Activated T-cell treated with anti-CD3 and anti-CD28 coated beads for 1 hour (primary cell): ENCODE data around the gene MAP3K20.
"Not testable (repeated sequence)": the region's sequence is repeated elsewhere in the genome, so short reads cannot be mapped to it uniquely, and the experiment has no call there.

Experiments
- DNase-seq: peaks from one replicate; pipeline ENCODE4 v3.0.0-alpha.2; 2020; ENCODE audit warnings: low read depth

The MAP3K20 gene

DNA sequence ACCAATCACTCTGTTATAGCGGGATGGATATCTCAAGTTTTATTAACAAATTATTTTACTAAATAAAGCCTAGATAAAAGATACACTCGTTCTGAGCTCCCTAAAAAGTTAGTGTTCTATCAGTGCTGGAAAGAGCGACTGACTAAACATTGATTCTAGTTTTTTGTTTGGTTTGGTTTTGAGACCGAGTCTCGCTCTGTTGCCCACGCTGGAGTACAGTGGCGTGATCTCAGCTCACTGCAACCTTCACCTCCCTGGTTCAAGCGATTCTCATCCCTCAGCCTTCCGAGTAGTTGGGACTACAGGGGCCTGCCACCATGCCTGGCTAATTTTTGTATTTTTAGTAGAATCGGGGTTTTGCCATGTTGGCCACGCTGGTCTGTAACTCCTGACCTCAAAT lies 205.2 kb downstream of the MAP3K20 start:
- no peak for DNase-seq

DNA sequence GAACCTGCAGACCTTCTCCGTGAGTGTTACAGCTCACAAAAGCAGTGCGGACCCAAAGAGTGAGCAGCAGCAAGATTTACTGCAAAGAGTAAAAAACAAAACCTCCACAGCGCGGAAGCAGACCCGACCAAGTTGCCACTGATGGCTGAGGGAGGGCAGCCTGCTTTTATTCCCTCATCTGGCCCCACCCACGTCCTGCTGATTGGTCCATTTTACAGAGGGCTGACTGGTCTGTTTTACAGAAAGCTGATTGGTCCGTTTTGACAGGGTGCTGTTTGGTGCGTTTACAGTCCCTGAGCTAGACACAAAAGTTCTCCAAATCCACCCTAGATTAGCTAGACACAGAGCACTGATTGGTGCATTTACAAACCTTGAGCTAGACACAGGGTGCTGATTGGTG lies 206.3 kb downstream of the MAP3K20 start:
- not testable (repeated sequence) for DNase-seq

DNA sequence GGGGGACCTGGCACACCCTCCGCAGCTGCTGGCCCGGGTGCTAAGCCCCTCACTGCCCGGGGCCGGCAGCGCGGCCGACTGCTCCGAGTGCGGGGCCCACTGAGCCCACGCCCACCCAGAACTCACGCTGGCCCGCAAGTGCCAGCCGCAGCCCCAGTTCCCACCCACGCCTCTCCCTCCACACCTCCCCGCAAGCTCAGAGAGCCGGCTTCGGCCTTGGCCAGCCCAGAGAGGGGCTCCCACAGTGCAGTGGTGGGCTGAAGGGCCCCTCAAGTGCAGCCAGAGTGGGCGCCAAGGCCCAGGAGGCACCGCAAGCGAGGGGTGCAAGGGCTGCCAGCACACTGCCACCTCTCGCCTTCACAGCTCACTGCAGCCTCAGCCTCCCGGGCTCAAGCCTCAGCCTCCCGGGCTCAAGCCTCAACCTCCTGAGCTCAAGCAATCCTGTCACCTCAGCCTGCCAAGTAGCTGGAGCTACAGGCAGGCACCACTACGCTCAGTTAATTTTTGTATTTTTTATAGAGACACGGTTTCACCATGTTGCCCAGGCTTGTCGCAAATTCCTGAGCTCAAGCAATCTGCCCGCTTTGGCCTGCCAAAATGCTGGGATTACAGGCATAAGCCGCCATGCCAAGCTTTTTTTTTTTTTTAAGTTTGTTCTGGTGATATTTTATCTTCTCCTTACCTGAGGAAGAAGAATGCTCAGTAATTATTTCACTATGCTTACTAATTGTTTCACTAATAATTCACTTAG lies 207.3 kb downstream of the MAP3K20 start:
- no peak for DNase-seq

DNA sequence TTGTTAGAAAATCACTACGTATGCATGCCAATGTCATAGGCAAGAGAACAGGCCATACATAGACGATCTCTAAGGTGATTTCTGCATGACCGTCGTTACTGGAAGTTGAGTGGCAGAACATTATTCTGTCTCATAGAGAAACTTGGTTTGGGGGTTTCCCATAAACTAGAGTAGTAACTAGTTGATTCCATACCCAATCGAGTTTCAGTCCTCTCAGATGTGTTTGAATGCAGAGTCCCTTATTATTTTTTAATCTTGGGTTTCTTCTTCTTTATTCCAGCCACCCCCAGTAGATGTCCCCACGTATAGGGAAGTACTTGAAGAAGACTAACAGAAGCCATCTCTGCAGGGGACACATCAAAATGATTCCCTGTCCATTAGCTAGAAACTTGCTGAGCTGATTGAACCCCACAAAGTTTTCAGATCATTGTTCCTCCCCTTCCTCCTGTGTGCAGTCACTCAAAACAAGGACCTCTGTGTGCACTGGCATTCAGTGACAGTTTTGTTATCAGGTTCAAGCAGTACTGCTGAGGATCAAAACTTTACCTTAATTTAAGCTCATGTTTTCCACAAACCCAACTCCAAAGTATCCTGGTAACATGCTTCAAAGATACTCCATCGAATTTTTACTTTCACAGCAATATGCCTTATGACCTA lies 210.6 kb downstream of the MAP3K20 start:
- no peak for DNase-seq

DNA sequence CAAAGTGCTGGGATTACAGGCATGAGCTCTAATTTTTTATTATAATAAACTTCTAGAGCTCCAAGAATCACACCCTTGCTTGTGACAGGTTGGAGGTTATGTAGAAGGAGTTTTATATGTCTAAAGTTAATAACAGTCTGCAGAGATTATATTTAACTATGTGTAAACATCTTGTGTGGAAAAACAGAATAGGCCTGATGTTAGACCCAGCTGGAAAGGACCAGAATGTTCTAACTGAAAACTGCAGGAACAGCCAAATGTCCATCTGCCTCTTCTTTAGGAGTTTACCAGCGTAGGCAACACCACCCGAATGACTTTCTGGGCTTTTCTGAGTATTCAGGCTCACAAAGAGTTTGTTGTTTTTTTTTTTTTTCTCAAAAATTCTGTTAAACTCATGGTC lies 211.9 kb downstream of the MAP3K20 start:
- DNase-seq: no peak

DNA sequence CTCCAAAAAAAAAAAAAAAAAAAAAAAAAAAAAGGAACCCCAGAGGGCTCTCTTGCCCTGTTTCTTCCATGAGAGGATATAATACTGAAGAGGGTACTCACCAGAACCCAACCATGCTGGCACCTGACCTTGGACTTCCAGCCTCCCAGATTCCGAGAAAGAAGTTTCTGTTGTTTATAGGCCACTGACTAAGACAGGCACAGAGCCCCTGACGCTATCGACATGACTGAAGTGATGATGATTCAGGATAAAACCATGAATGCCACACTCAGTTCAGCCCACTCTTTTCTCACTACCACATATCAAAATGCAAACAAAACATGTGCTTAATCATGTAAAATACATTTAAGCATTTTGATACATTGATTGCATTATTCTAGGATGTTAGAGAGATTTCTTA lies 212.9 kb downstream of the MAP3K20 start:
- DNase-seq: no peak

DNA sequence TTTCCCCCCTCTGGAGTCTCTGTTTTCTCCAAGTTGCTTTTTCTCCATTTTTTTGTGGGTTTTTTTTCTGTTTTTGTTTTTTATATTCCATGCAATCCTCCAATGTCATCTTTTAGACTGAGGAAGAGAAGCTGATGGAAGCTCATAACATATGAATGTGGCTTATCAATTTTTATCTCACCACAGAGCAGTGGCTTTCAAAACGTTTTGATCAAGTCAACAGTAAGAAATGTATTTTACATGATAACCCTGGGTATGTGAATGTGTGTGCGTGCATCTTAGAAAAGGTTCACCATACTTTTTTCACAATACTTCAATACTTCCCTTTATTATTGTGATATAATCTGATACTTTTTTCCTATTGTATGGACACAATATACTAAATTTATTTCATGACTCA lies 214.4 kb downstream of the MAP3K20 start:
- DNase-seq: no peak

DNA sequence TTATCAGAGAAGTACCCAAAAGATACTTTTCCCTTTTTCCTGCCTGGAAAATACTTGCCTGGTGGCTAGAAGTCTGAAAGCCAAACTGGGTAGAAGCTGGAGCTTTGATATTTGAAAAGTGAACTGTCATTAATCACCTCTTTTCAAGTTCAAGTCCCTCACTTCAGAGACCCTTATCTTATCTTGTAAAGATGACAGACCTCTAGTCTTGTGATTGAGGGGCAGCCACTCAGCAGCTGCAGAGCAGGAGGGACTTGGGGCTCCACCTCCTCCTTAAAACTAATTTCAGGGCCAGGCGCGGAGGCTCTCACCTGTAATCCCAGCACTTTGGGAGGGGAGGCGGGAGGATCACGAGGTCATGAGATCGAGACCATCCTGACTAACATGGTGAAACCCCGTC lies 214.9 kb downstream of the MAP3K20 start:
- DNase-seq: no peak

DNA sequence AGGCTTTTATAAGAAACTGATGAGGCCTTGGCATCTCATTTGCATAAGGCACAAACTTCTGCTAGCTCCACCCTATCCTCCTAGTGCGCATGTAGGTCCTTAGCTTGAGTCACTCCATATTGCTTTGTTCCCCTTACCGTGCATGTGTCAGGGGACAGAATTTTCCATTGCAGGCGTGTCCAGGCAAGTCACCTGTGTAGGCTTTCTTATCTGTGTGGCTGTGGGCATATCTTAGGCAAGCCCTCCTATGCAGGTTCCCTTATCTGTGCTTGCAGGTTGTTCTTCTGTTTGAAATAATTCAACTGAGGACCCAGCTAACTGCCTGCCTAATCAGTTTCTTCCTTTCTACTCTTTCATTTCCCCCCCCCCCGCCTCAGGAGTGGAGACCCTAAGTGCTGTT lies 215.8 kb downstream of the MAP3K20 start:
- DNase-seq: no peak

DNA sequence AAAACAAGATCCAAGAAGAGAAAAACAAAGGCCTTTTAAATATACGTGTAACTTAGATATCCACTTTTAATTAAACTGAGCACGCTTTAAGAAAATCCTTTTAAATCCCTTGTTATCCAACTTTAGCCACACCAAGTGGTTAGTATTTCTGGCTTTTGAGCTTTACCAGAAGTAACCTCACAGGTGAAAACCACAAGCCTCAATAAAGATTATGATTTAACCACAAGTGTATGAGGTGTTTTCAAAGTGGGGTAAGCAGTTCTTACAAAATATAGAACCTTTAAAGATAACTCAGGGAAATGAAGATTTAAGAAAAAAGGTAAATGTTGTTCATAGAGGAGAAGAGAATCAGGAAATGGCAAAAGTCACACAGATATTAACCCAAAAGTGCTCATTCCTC lies 220.6 kb downstream of the MAP3K20 start:
- no peak for DNase-seq

DNA sequence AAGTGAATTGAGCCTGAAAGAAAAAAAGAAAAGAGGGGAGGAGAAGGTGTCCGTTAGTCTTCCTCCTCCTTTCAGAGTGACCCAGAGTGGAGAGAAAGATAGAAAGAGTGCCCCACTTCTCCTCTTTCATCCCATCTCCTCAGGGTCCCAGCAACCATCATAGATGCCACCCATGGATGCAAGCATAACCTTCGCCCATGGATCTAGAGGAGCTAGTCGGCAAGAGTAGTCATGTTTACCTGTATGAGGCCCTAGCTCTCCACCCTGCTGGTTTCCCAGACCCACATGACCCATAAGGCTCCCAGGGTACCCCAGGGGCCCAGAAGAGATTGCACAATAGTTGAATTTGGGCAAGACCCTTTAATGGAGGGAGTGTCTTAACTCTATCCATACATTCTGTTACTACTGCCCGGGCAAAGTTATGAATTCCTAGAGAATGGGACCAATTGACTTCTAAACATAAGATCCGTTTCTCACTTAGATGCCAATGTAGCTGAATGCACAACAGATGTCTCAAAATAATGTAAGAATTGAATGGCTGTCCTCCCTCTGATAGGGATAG lies 223.0 kb downstream of the MAP3K20 start:
- DNase-seq: no peak

DNA sequence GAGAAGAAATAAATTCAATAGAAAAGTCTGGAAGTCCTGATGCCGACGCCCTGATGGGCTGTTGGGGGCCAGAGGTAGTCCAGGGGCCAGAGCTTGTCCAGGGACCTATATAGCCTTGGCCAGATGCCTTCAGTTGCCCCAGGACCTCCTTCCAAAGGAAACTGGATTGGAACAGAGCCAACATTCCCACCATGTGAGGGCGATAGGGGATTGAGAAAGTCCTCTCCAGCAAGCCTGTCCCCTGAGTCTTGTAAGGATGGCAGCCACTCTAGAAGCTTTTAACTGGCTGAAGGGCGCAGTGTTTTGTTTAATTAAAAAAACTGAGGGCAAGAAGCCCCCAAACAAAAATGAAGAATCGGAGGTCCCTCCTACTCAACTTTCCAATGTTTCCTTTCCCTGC lies 224.1 kb downstream of the MAP3K20 start:
- no peak for DNase-seq

DNA sequence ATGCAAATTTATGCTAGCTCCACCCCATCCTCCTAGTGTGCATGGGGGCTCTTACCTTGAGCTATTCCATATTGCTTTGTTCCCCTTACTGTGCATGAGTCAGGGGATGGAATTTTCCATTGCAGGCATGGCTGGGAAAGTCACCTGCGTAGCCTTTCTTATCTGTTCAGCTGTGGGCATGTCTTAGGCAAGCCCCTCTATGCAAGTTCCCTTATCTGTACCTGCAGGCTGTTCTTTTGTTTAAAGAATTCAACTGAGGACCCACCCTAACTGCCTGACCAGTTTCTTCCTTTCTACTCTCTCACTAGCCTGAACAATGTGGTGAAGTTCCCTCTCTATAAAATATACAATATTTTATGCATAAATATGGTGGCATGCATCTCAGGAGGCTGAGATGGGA lies 224.8 kb downstream of the MAP3K20 start:
- no peak for DNase-seq

DNA sequence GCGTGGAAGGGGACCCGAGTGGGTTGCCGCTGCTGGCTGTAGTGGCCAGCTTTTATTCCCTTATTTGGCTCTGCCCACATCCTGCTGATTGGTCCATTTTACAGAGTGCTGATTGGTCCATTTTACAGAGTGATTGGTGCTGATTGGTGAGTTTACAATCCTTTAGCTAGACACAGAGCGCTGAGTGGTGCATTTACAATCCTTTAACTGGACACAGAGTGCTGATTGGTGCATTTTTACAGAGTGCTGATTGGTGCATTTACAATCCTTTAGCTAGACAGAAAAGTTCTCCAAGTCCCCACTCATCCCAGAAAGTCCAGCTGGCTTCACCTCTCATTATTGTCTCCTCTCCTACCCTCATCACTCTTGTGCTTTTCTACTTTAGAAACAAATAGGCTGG lies 225.9 kb downstream of the MAP3K20 start:
- not testable (repeated sequence) for DNase-seq

DNA sequence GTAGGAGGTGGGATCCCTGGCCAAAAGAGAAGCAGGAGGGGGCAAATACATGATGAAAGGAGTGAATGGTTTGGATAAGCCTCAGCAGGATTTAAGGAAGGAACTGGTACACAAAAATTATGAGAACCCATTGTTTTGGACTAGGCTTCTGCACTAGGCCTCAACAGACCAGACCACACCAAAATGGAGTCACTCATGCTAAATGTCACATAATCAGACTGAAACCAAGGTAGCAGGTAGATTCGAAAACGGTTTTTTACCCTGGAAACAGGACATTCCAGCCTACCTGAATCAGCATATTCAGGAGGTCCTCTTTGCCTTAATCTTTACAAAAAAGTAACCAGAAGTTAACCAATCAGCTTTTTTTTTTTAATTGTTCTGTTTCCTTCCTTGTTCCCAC lies 229.7 kb downstream of the MAP3K20 start:
- no peak for DNase-seq

DNA sequence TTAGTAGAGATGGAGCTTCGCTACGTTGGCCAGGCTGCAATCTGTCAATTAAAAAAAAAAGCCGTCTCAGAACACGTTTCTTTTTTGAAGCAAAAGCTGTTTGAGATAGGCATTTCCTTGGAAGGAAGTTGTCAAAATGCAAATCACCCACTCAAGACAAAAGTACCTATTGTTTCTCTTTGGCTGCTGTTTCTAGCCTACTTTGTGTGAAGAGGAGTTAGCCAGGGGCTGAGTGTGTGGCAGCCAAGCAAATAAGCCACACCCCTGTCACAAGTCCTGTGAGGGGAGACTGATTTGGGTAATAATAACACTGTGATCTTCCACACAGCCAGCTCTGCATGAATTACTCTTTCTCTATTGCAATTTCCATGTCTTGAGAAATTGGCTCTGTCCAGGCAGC lies 231.6 kb downstream of the MAP3K20 start:
- DNase-seq: no peak

DNA sequence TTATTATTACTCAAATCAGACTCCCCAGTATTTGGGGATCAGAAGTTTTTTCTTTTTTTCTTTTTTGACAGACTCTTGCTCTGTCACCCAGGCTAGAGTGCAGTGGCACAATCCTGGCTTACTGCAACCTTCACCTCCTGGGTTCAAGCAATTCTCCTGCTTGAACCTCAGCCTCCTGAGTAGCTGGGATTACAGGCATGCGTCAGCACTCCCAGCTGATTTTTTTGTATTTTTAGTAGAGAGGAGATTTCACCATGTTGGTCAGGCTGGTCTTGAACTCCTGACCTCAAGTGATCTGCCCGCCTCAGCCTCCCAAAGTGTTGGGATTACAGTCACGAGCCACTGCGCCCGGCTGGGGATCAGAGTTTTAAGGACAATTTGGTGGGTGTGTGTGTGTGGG lies 233.7 kb downstream of the MAP3K20 start:
- DNase-seq: not testable (repeated sequence)

DNA sequence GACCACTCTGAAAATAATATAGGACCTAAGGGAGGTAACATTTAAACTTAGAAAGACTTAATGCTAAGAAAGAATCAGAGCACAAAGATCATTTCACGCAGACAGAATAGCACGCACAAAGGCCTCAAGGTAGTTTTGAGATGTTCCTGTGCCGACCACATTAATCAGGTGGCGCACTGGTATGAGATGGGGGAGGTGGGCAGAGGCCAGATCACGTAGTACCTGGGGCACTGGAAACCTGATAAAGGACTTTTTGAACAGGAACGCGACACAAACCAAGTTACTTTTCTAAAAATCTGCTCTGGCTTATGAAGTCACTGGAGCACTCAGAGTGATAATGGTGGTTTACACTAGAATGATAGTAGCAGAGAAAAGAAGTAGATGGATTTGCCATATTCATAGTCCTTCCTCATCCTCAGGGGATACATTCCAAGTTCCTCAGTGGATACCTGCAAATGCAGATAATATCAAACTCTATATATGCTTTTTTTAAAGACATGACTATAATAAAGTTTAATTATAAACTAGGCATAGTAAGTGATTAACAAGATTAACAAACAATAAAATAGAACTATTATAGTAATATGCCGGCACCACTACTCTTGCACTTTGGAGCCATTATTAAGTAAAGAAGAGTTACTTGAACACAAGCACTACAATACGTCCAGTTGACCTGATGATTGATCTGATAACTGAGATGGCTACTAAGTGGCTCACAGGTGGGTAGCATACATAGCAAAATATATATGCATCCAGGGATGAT lies 236.4 kb downstream of the MAP3K20 start:
- DNase-seq: no peak
